HG02852 (cell line): ENCODE measurements around the gene TRH.

Experiments
- ATAC-seq: cut with Tn5 transposase; IDR thresholded peaks from one replicate; pipeline ENCODE4 v1.9.1; 2021; ENCODE audit warnings: mild to moderate bottlenecking, moderate library complexity; ENCODE audit not compliant: unreplicated experiment

TRH gene, protein sequence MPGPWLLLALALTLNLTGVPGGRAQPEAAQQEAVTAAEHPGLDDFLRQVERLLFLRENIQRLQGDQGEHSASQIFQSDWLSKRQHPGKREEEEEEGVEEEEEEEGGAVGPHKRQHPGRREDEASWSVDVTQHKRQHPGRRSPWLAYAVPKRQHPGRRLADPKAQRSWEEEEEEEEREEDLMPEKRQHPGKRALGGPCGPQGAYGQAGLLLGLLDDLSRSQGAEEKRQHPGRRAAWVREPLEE

DNA sequence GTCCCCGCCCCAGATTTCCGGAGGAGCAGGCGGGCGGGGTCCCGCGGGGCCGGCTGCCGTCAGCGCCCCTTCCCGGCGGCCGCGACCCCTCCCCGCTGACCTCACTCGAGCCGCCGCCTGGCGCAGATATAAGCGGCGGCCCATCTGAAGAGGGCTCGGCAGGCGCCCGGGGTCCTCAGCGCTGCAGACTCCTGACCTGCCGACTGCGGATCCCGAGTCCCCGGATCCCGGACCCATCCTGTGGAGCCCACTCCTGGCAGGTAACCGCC, at the start of gene TRH:
Gene TRH (plus strand): TSS at position 157 of the 269 bp plus-strand sequence. CDS start 1,097 bp downstream, outside the sequence.
- ATAC-seq, result no peak

DNA sequence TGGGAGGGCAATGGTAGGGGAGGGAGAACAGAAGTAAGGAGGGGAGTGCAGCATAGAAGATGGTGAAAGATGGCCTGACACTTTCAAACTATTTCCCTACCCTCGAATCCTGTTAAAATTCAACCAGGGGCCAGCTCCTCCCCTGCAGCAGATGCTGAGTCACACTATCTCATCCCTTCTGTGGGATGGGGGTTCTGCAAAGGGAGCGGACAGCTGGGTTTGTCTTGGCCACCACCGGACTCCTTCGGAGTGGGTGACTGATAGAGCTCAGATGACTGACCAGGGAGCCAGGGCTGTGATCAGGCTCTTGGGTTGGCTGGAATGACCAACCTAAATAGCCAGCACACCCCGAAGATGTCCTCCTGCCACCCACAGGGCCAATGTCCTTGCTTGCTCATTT, 47.4 kb upstream of the TRH start:
- no peak for ATAC-seq

DNA sequence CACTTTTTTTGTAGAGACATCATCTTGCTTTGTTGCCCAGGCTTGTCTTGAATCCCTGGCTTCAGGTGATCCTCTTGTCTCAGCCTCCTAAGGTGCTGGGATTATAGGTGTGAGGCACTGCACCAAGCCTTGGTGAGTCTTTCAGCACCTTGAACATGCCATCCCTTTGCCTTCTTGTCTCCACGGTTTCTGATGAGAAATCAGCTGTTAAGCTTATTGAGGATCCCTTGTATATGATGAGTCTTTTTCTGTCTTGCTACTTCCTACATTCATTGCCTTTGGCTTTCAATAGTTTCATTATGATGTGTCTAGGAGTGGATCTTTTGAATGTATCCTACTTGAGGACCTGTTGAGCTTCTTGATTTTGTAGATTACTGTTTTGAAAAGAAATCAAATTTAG, 45.1 kb upstream of the TRH start:
- ATAC-seq, result no peak

DNA sequence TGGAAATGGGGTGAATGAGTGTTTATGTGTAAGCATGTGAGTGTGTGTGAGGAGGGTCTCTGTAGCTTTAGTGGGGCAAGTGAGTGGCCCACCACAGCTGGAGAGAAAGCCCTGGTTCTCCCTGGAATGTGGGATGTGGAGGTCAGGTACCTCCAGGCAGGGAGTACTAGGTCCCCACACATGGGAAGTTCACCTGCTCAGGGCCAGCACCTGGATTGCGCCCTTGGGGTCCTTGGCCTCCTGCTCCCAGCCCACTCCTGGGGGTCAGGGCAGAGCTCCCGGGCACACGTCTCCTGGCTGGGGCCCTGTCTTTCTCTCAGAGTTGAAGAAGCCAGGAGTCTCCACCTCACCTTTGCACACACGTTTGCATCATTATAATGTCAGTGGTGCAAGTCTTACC, 41.0 kb upstream of the TRH start:
- ATAC-seq, result no peak

DNA sequence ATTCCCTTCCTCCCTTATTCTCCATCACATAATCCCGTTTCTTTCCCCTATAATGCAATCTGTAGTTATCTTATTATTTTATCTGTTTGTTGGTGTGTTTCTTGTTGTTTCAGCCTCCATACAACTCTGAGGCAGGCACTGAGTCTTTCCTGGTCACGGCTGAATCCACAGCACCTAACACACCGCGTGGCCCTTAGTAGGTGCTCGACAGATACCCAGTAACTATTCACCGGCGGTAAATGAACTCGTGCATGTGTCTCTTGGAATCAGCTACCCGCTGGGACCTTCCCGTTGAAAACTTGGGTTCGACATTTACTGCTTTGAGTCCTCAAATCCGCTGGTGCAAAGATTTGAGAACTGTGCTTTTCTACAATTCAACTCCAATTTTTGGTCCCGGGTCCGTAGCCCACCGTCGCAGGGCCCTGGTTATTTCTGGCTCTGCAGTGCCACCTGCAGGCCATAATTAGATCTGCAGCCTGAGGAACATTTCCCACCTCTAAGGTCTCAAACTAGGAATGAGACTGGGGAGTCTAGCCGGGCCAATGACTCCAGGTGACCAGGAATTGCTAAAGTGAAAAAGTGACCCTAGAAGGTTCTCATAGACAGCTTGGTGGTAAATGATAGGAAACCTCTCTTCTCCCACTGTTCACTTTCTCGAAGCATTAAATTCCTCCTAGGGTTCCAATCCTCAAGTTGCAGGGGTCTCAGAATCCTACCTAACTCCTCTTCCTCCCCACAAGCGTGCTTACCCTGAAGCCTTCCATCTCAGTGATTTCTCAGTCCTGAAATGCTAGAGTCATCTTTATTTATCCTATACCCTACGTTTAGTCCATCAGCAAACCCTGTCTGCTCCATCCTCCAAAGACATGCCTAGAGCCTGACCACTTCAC, 40.0 kb upstream of the TRH start:
- ATAC-seq, result no peak

DNA sequence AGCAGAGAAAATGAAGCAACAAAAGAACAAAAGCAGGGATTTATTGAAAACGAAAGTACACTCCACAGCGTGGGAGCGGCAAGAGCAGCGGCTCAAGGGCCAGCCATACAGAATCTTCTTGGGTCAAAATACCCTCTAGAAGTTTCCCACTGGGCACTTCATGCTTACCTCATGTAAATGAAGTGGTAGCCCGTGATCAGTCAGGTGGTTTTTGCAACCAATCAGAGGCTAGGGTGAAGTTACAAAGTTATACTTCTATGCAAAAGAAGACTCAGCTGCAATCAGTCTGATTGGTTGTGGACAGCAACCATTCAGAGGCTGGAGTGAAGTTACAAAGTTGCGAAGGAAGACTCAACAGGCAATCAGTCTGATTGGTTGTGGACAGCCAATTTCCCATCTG, 37.8 kb upstream of the TRH start:
- ATAC-seq, result no peak

DNA sequence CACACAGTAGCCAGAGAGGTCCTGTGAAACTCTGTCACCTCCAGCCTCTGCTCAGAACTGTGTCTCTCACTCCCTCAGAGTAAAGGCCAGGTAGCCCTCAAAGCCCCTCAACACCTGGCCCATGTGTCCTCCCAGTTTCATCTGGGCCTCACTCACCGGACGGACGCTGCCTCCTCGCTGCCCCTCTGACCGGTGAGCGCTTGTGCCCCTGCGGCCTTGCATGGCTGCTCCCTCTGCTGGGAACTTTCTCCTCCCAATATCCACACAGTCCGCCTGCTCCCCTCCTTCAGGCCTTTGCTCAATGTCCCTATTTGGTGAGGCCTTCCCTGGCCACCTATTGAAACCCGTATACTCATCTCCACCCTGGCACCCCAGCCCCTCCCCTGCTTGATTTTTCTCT, 36.8 kb upstream of the TRH start:
- ATAC-seq, result no peak

DNA sequence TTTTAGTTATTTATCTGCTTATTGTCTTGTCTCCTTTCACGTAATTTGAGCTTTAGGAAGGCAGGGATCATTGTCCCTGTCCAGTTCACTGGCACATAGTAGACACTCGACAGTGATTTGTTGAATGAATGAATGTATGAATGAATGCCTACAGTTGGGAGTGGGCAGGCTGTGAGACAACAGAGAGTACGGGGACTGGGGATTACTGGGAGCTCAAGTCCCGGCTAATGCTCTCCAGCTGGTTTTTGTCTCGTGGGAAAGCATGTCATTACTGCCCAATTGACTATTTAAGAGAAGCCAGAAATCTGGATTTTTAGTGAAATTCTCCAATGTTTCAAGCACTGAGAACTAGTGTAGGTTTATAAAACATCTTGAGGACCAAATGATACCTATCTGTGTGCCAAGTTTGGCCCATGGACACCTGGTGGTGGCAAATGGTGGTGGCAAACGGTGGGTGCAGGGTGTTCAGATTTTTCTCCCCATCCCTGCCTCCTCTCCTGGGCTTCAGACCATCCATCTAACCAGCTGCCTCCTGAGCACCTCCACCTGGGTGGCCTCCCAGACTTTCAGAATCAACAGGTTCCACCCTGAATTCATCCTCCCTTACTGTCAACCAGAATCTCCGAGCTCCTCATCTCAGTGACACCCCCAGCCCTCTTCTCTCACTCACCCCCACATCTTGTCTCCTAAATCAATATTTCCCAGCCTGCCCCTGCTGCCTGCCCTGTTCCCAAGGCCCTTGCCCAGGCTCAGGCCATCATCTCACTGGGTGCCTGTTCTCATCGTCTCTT, 36.2 kb upstream of the TRH start:
- ATAC-seq, result no peak

DNA sequence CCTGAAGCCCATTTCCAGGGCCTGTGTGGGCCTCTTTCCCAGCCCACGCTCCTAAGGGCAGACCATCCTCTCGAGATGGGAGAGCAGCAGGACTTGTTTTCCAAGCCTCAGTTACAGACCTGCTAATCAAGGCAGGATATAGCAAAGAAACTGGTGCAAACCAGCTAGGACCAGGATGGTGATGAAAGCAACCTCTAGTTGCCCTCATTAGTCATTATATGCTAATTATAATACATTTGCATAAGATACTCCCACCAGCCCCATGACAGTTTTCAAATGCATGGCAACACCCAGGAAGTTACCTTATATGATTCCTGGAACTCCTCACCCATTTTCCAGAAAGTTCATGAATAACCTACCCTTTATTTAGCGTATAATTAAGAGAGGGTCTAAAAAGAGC, 34.4 kb upstream of the TRH start:
- no peak for ATAC-seq

DNA sequence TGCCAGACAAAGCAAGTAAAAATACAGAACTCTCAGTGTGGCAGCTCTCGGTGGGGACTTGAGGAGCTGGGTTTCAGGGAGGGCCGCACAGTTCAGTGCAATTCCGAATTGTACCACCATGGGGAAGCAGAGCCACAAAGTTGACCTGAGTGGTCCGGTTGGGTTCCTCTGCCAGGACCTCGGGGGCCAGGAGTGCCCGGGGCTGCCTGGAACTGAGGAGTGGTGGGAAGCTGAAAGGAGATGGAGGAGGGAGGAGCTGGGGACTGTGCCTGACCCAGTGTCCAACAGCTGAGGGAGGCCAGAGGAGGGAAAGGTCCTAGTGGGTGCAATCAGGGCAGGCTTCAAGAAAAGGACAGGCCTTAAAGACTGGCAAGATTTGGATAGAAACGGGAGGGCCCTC, 32.2 kb upstream of the TRH start:
- peak; percentile 62 for ATAC-seq

DNA sequence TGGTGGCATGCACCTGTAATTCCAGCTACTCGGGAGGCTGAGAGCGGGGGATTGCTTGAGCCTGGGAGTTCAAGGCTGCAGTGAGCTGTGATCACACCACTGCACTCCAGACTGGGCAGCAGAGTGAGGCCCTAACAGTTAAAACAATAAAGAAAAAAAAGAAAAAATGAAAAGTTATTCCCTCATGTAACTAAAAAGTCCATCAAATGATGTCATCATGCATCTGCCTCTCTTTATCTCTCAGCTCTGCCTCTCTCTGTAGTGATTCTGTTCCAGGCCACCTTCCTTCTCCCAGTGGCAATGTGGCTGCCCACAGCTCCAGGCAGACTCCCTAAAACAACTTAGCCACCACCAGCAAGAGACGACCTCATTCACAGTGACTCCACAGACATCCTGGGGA, 31.5 kb upstream of the TRH start:
- no peak for ATAC-seq

DNA sequence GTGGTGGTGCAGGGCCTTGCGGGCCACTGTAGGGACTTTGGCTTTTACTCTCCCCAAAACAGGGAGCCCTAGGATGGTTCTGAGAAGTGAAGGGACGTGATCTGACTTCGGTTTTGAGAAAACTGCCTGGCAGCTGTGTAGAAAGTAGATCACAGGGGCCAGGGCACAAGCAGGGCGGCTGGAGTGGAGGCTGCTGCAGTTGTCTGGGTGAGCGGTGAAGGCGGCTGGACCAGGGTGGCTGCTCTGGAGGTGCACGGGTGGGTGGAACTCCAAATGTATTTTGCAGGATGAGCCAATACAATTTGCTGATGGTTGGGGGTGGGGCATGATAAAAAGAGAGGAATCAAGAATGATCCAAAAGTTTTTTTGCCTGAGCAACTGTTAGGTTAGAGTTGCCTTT, 29.8 kb upstream of the TRH start:
- ATAC-seq, result no peak

DNA sequence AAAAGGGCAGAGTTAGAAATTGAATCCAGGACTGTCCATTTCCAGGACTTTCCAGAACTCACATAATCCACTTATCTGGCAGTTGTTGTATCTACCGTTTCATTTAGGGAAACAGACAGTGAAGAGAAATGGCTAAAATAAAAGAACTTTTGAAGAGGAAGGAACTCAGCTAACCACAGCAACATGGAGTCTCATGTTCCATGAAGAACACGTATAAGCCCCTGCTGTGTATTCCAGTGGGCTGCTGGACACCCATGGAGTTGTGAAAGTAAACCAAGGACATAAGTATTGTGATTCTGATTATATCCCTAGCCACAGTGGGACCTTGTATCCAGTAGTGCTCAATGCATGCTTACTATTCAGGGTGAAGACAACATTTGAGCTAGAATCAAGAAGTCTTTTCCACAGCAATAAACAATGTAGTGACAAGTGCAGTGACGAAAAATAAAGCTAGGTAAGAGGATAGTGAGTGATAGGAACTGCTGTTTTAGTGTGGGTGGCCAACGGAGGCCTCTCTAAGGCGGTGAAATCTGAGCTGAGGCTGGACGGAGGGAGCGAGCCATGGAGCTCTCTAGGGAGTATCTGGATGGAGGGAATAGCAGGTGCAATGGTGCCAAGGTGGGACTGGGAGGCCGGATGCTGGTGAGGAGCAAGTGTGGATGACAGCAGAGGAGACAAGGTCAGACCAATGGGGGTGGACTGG, 26.8 kb upstream of the TRH start:
- no peak for ATAC-seq

DNA sequence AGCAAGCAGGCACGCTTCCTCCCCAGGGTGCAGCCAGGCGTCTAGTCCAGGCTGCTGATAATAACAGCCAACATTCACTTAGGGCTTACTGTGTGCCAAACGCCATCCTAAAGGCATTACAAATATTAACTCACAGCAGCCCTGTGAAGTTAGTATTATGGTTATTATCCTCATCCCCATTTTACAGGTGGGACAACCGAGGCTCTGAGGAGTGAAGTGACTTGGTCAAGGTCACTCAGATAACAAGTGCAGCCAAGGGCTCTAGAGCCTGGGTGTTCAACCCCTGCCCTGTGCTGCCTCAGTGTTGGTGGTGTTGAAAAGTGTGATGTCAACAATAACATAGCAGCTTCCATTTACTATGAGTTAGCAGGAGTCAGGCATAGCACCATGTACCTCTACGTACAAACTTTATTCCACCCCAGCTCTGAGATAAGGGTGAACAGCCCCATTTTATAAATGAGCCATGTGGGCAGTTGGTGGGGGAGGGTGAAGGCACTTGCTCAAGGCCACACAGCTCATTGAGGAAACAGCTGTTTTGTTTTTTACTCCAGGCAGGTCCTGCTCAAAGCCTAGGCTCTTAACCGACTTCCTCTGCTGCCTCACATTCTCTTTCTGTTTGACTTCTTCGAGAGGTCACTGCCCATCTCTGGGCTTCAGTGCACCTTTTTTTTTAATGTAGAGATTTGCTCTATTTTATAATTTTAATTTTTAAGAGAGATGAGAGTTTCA, 24.0 kb upstream of the TRH start:
- no peak for ATAC-seq

DNA sequence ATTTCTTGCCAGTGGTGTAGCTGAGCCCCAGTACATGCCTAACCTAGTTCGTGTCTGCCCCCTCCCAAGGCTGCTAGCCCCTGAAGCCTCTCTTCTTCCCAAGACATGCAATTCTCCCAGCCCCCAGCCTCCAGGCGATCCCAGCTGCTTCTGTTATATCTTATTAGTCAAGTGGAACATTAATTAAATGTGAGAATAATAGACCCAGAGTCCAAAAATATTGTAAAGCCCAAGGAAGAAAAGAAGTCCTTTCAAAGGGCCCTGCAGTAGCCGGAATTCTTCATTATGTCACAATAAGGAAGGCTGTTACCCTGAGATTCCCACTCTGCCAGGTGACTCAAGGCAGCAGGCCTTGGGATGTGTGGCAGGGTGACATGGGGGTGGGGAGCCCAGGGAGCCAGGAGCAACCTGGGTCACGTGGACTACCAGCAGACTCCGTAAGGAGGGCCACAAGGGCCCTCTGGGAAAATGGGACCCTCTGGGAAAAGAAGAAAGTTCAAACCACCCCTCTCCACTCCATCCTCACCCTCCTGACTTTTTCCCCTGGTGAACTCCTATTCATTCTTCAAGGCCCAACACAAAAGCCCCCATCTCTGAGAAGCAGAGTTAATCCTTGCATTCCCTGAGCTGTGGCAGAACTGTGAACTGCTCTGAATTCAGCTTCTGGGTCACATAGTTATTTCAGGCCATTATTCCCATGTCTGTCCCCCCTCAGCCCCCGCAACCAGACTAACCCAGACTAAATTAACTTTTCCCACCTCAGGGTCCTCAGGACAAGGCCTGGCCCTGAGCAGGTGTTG, 21.8 kb upstream of the TRH start:
- ATAC-seq, result no peak

DNA sequence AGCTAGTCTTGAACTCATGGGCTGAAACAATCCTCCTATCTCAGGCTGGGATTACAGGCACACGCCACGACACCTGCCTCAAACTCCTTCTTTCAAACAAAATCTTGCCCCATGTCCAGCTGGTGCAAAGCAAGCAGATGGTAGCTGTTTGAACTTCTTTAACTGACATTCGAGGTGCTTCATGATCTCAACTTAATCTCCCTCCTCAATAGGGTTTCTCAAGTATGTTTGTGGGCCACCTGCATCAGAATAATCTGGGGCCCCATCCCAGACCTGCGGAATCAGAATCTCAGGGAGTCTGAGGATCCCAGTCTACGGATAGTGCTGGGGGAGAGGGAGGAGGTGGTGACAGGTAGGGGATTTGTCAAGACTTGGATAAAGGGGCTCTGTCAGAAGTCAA, 20.9 kb upstream of the TRH start:
- no peak for ATAC-seq

DNA sequence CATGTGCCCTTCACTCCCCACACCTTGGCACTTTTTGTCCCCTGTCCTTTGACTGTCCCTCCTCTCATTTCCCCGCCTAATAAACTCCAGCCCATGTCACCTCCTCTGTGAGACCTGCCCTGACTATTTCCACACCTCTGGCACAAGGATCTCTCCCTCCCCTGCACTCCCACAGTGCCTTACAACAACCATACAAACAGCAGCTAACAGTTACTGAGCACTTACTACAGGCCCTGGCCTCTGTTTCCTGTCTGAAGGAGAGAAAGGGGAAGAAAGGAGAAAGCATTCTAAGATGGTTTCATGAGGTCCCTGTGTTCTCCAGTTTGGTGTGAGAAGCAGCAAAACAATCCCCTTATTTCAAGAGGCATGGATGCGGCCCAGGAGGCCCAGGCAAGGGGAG, 20.0 kb upstream of the TRH start:
- no peak for ATAC-seq

DNA sequence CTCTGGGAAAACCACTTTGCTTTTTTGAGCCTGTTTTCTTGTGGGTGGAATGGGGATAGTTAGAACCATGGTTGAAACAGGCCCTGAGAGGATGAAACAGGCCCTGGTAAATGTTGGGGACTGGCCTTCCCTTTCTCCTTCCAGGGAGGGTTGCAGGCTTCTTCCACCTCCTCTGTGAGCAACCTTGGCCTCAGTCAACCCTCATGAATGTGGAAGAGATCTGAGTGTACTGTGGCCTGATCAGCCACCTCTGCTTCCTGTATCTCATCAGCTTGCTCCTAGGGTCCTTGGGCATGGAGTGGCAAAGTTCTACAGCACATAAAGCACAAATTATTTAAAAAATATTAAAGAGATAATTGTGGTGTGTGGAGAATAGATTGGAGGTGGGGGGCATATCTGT, 17.6 kb upstream of the TRH start:
- ATAC-seq, result no peak

DNA sequence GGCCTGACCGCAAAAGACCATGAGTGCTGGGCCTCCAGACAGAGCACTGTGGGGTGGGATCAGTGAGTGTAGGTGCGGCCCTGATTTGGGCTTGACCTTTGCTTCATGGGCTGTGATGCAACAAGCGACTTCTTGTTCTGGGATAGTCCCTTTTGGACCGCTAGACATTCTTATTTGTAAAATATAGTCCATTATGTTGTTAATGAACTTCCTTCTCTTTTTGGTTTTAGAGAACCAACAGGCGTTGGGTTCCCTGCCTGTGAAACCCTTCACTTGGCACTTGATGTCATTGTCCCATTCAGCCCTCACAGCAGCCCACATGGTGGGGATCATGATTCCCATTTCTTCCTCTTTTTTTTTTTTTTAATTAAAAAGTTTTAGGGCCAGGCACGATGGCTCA, 15.8 kb upstream of the TRH start:
- ATAC-seq, result no peak

DNA sequence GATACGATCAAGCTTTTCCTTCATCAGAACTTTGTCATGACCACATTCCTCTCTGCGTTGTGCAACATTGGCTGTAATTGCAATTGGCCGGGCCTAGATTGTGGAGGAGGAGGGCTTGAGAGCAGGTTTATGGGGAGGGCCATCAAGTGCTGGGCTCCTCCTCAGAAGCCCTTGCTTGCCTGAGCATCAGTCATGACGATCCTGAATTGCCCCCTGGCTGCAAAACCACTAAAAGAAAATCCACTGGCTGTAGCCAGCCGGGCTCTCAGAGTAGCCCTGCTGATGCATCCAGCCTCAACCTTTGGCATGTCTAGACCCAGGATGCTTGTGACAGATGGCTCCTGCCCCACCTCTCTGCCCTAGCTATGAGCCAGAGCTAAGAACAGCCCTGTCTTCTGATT, 13.4 kb upstream of the TRH start:
- ATAC-seq, result no peak
